Right atrium auricular region (tissue), 2 donors: ENCODE data around the gene DAZL. TPM values are rescaled to one million over a fixed set of nuclear protein-coding genes. Genes with fewer than 3 reads are reported as not detected.
"Not testable (repeated sequence)": the region's sequence is repeated elsewhere in the genome, so short reads cannot be mapped to it uniquely, and the experiment has no call there.

Source experiments
- DNase-seq: peaks from one replicate; pipeline ENCODE4 v3.0.0-alpha.2; 2019; ENCODE audit warnings: low spot score
- H3K27ac ChIP-seq, 2 donors: fragments of 200-600 bp; sonication (generic); 1 replicate in 1 of 2; 2 replicates in 1 of 2; pipeline ENCODE4 v1.5.1; 2016 to 2019
- H3K27me3 ChIP-seq, 2 donors: fragments of 200-600 bp; sonication (generic); one replicate each; pipeline versions ENCODE4 v1.5.1 to v1.6.0; 2017 to 2019
- H3K36me3 ChIP-seq: fragments of 200-600 bp; sonication (generic); one replicate; pipeline ENCODE4 v1.5.1; 2016
- H3K4me1 ChIP-seq, 2 donors: fragments of 200-600 bp; sonication (generic); one replicate each; pipeline versions ENCODE4 v1.5.1 to v1.6.0; 2017 to 2019
- H3K4me3 ChIP-seq, 2 donors: fragments of 200-600 bp; sonication (generic); 1 replicate in 1 of 2; 2 replicates in 1 of 2; pipeline ENCODE4 v1.5.1; 2017 to 2019; ENCODE audit warnings: mild to moderate bottlenecking in 1 of 2, moderate library complexity in 1 of 2
- H3K9me3 ChIP-seq, 2 donors: fragments of 200-600 bp; sonication (generic); one replicate each; pipeline ENCODE4 v1.5.1; 2019
- CTCF ChIP-seq, 2 donors: fragments of 200-600 bp; sonication (generic); IDR thresholded peaks; one replicate each; pipeline ENCODE4 v1.5.1; 2019; ENCODE audit warnings: antibody characterized with exemption in 2 of 2
- total RNA-seq, 2 donors: library from RNA; depleted of rRNA; stranded (reverse); fragments of >200 nt; gene quantifications; one replicate each; pipeline ENCODE4 v1.1.0, GENCODE V29; 2016

Gene DAZL
- total RNA-seq, 2 donors from 2014 or later, result not detected

- no peak for DNase-seq
Measured at GRCh38 chr3:16632395-16632794, 27.2 kb upstream of the DAZL start.

GRCh38 chr3:16618721-16619120, 13.5 kb upstream of the DAZL start:
- no peak for DNase-seq
- no peak for TF ChIP-seq CTCF (IDR thresholded peaks at IDR 0.05)
- H3K9me3 ChIP-seq, result peaks cover 0 to 5% of the 10 kb centered on the region in 2 donors
- H3K36me3 ChIP-seq, result no peaks in the 10 kb centered on the region
- no peaks in the 10 kb centered on the region for H3K27me3 ChIP-seq
- no peak overlapping the region for H3K4me3 ChIP-seq
- H3K27ac ChIP-seq, result no peak overlapping the region
- H3K4me1 ChIP-seq, result no peaks in the 10 kb centered on the region

More at GRCh38 chr3:16632395-16632794, 27.2 kb upstream of the DAZL start:
- Histone ChIP-seq H3K36me3 (no peaks in the 10 kb centered on the region), H3K4me1 (peaks cover 0 to 7% of the 10 kb centered on the region in 2 donors), H3K9me3 (no peaks in the 10 kb centered on the region), H3K27ac (no peak overlapping the region), H3K4me3 (no peak overlapping the region), H3K27me3 (no peaks in the 10 kb centered on the region)
- TF ChIP-seq CTCF (IDR thresholded peaks at IDR 0.05), result no peak

- H3K4me3 ChIP-seq, DNase-seq, H3K27ac ChIP-seq, H3K9me3 ChIP-seq, H3K27me3 ChIP-seq, H3K36me3 ChIP-seq, H3K4me1 ChIP-seq: not testable (repeated sequence)
Measured at GRCh38 chr3:16617155-16617554, 11.9 kb upstream of the DAZL start.

- Histone ChIP-seq H3K4me1 (no peaks in the 10 kb centered on the region), H3K27ac (no peak overlapping the region), H3K27me3 (no peaks in the 10 kb centered on the region), H3K4me3 (no peak overlapping the region), H3K36me3 (no peaks in the 10 kb centered on the region), H3K9me3 (peaks cover 0 to 5% of the 10 kb centered on the region in 2 donors)
- no peak for TF ChIP-seq CTCF (IDR thresholded peaks at IDR 0.05)
- DNase-seq, result no peak
Measured at GRCh38 chr3:16616083-16616482, 10.9 kb upstream of the DAZL start.

- Histone ChIP-seq H3K36me3 (no peaks in the 10 kb centered on the region), H3K9me3 (peaks cover 0 to 5% of the 10 kb centered on the region in 2 donors), H3K27me3 (no peaks in the 10 kb centered on the region), H3K4me1 (no peaks in the 10 kb centered on the region), H3K4me3 (no peak overlapping the region), H3K27ac (no peak overlapping the region)
- TF ChIP-seq CTCF (IDR thresholded peaks at IDR 0.05), result no peak
- no peak for DNase-seq
Measured at GRCh38 chr3:16614033-16615031, 9.1 kb upstream of the DAZL start.

GRCh38 chr3:16609927-16610580, 4.8 kb upstream of the DAZL start:
- Histone ChIP-seq H3K9me3 (no peaks in the 10 kb centered on the region), H3K27ac (no peak overlapping the region), H3K36me3 (no peaks in the 10 kb centered on the region), H3K4me3 (no peak overlapping the region), H3K27me3 (no peaks in the 10 kb centered on the region), H3K4me1 (no peaks in the 10 kb centered on the region)
- TF ChIP-seq CTCF (IDR thresholded peaks at IDR 0.05), result no peak
- no peak for DNase-seq
